Measurements from ENCODE around the gene NRG2. TPM values are rescaled to one million over a fixed set of nuclear protein-coding genes. Genes with fewer than 3 reads are reported as not detected.

NRG2 gene
- total RNA-seq, 1 experiment from 2014 or later: 2.8 TPM

DNA sequence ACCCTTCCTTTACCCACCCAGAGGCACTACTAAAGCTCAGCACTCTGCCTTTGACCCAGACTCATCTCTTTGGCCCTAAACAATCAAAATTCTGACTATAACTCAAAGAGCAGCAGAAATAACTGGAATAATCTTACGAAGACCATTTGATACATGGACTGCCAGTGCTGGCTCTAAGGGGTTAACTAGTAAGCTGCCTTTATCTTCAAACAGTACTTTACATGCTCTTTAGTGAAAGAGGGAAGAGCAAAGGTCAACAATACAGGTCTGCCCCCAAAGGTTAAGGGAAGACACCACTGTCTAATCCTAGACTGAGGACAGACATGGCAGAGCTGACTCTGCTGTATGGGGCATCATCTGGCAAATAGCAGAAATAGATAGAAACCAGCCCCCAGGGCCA is 45.8 kb downstream of the NRG2 start:
- DNase-seq: no peak
- no peaks in the 10 kb centered on the region for H3K27me3 ChIP-seq
- no peaks in the 10 kb centered on the region for H3K9me3 ChIP-seq
- no peaks in the 10 kb centered on the region for H3K36me3 ChIP-seq
- H3K4me3 ChIP-seq: no peak overlapping the region

DNA sequence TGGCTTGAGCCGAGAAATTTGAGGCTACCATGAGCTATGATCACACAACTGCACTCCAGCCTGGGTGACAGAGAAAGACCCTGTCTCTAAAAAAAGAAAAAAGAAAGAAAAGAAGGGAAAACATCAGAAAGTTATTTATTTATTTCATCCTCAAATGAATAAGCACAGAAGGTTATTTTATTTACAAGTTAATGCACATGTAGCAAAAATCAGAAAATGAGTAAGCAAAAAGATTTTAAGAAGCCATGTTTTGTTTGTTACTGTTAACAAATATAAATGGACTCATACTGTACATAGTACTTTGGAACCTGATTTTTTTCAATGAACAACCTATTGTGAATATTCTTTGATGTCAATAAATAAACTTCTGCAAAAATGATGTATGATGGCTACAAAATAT is 47.2 kb downstream of the NRG2 start:
- H3K27me3 ChIP-seq: no peaks in the 10 kb centered on the region
- no peaks in the 10 kb centered on the region for H3K9me3 ChIP-seq
- no peak overlapping the region for H3K4me3 ChIP-seq
- no peaks in the 10 kb centered on the region for H3K36me3 ChIP-seq
- no peak for DNase-seq

DNA sequence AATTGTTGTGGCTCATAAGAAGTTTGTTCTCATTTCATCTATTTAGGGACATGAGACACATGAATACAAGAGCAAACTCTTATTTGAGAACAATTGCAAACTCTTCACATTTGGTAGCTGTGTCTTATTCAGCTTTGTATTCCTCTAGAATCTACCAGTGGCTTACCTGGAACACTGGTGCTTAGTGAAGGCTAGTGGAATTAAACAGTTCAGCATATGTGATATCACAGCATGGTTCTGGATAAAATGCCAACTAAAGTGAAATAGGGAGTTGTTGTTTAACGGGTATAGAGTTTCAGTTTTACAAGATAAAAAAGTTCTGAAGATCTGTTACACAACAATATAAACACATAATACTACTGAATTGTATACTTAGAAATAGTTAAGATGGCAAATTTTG is 48.9 kb downstream of the NRG2 start:
- Histone ChIP-seq H3K4me3 (no peak overlapping the region), H3K36me3 (no peaks in the 10 kb centered on the region), H3K9me3 (no peaks in the 10 kb centered on the region), H3K27me3 (no peaks in the 10 kb centered on the region)
- DNase-seq: no peak

DNA sequence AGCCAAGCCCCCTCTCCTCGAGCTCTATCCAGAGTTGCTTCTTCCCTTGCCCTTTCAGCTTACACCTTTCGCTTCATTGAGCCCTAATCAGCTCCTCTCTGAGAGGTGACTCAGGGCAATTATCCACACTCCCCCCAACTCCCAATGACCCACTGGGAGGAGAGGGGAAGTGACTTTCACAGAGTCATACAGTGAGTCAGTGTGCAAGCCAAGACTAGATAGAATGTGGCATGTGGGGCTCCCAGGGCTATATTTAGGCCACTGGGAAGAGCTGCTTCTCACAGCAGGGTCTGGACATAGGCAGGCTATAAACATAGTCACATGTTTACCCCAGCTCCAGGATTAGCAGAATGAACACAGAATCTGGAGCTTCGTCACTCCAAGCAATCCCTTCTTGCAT is 57.4 kb downstream of the NRG2 start:
- no peaks in the 10 kb centered on the region for H3K36me3 ChIP-seq
- DNase-seq: peak; percentile 97
- H3K4me3 ChIP-seq: no peak overlapping the region
- H3K27me3 ChIP-seq: no peaks in the 10 kb centered on the region
- no peaks in the 10 kb centered on the region for H3K9me3 ChIP-seq

DNA sequence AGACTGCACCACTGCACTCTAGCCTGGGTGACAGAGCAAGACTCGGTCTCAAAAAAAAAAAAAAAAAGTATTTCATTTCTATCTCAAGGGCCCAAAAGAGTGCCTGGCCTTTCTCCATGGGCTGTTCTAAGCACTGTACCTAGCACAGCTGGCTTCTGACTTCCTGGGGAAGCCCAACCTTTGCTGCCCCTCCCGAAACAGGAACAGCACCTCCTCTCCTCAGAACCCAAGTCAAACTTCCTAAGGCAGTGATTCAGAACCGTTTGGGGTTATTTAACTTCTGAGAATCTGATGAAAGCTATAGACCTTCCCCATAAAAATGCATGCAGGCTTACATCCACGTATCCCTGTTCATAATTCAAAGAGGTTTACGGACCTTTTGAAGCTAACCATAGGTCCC is 57.8 kb downstream of the NRG2 start:
- H3K27me3 ChIP-seq: no peaks in the 10 kb centered on the region
- H3K36me3 ChIP-seq: no peaks in the 10 kb centered on the region
- DNase-seq: peak; percentile 44
- H3K4me3 ChIP-seq: no peak overlapping the region
- H3K9me3 ChIP-seq: no peaks in the 10 kb centered on the region

DNA sequence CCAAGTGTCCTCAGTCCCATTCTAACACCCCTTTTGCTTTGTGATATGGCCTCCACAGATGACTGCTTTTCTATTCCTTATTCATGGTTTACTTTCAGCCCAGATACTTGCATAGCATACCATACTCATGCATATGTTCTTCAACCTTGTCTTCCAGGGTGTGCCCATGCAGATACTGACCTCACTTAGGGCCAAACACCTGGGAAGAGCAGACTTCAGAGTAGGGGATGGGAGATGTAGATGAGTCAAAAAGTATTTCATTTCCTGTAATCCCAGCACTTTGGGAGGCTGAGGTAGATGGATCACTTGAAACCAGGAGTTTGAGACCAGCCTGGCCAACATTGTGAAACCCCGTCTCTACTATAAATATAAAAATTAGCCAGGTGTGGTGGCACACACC is 58.3 kb downstream of the NRG2 start:
- no peak for DNase-seq
- H3K27me3 ChIP-seq: no peaks in the 10 kb centered on the region

DNA sequence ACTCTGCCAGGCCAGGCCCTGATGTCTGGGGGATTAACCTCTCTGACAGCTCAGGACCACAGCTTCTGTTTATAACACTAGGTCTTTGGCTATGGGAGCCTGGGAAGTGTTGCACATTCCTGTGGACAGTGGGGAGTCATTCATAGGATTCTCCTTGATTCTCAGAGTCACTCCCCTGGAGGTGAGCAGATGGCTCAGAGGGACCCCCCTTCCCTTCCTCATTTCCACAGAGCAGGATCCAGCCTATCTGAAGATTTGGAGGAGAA is 60.2 kb downstream of the NRG2 start:
- H3K4me3 ChIP-seq: no peak overlapping the region
- no peaks in the 10 kb centered on the region for H3K36me3 ChIP-seq
- no peak for DNase-seq
- no peaks in the 10 kb centered on the region for H3K27me3 ChIP-seq
- H3K9me3 ChIP-seq: no peaks in the 10 kb centered on the region; the same call in 1 of the 2 replicates

More for the DNA sequence above, 58.3 kb downstream of the NRG2 start:
- no peaks in the 10 kb centered on the region for H3K36me3 ChIP-seq
- no peak overlapping the region for H3K4me3 ChIP-seq
- H3K9me3 ChIP-seq: no peaks in the 10 kb centered on the region

DNA sequence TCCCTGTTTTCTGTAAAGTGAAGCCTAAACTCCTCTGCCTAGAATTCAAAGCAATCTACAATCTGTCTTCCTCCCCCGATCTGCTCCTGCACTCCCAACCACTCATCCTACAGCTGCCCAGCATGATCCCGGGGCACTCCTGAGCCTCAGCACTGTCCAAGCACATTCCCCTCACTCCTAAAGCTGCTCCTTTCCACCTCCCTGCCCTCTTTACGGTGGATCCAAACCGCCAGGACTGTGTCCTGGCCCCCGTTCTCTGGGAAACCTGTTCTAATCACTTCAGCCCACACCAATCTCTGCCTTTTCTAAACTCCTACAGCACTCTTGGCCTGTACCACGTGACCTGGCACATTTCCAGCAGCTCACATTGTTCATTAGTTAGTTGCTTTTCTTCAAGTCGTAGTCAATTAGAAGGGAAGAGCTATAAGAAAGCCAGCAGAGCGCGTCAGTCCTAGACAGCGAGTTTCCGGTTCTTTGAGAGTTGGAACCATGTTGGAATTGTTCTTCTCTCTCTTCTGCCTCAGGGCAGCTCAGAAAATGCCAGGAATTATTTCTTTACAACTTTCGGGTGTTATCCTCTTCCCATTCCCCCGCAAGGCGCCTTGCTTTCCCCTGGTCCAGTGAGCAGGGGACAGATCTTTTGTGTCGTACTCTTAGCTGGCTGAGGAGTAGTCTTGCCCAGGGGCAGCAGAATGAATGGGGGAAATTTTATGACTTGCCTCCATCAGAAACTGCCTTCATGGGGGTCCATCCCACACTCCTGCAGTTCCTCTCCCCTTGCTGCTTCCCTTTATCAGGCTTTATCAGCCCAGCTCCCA is 60.7 kb downstream of the NRG2 start:
- no peaks in the 10 kb centered on the region; the same call in 1 of the 2 replicates for H3K9me3 ChIP-seq
- no peaks in the 10 kb centered on the region for H3K27me3 ChIP-seq
- no peak for DNase-seq
- H3K4me3 ChIP-seq: no peak overlapping the region
- no peaks in the 10 kb centered on the region for H3K36me3 ChIP-seq

DNA sequence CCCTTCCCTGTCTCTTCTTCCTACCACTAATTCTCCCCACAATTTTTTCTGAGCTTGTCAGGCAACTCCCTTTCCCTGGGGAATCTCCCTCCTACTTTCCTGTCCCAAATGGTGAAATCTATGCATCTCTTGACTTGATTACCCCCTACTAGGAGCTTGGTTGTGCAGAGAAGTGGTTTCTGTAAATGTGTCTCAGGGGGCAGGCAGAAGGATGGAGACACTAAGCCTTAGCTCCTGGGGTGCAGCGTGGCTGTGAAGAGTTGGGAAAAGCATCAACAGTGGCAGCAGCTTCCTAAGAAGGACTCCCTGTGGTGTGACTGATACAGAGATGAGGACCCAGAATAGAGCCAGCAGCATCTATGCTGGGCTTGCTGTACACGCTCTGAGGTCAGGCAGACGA is 62.3 kb downstream of the NRG2 start:
- H3K4me3 ChIP-seq: no peak overlapping the region
- no peak for DNase-seq
- no peaks in the 10 kb centered on the region for H3K27me3 ChIP-seq
- H3K9me3 ChIP-seq: no peaks in the 10 kb centered on the region; the same call in 1 of the 2 replicates
- H3K36me3 ChIP-seq: no peaks in the 10 kb centered on the region

DNA sequence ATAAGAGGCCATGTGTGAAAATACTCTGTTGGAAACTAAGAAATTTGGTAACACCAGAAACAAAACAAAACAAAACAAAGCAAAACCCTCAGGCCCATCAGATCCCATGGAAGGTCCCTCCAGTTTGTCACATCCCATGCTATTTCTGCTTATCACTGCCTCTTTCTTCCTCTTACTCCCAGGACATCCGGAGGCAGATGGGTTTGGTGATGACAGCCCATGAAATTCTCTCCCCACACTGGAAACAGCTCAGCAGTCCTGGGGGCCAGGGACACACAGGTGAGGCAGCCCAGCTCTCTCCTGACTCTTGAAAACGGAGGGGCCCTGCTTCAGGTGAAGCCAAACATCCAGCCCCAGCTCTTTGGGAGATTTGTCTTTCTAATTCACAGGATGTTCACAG is 63.2 kb downstream of the NRG2 start:
- Histone ChIP-seq H3K4me3 (no peak overlapping the region), H3K36me3 (no peaks in the 10 kb centered on the region), H3K27me3 (no peaks in the 10 kb centered on the region)

DNA sequence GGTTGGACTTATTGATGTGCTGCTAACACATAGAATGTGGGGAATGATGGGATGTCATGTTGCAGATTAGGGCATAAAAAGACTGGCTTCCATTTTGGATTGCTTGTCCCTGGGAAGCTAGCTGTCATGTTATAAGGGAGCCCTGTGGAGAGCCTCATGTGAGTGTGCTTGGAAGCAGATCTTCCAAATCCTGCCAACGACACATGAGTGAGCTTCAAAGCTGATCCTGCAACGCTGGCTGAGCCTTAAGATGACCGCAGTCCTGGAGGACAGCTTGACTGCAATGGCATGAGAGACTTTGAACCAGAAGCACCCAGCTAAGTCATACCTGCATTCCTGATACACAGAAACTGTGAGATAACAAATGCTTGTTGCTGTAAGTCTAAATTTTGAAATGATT is 63.6 kb downstream of the NRG2 start:
- H3K4me3 ChIP-seq: no peak overlapping the region
- no peak for DNase-seq
- no peaks in the 10 kb centered on the region for H3K36me3 ChIP-seq
- H3K9me3 ChIP-seq: no peaks in the 10 kb centered on the region; the same call in 1 of the 2 replicates
- H3K27me3 ChIP-seq: no peaks in the 10 kb centered on the region

More for the DNA sequence above, 63.2 kb downstream of the NRG2 start:
- no peak for DNase-seq
- H3K9me3 ChIP-seq: no peaks in the 10 kb centered on the region; the same call in 1 of the 2 replicates

DNA sequence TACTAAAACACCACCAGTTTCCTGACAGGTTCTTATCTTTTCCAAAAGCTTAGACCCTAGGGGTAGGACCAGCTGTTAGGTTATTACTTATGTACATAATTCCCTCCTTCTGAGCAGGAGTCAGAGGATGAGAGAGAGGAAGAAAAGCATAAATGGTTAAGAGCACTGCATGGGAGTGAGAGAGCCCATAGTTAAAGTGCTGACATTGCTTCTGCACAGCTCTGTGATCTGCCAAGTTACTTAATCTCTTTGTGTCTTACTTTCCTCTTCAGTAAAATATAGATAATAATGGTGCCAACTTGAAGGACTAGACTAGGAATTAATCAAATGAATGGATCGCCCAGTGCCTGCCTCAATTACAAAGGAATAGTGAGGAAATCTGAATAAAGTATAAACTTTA is 66.4 kb downstream of the NRG2 start:
- no peaks in the 10 kb centered on the region; the same call in 1 of the 2 replicates for H3K9me3 ChIP-seq
- DNase-seq: no peak
- H3K36me3 ChIP-seq: no peaks in the 10 kb centered on the region
- H3K27me3 ChIP-seq: no peaks in the 10 kb centered on the region
- no peak overlapping the region for H3K4me3 ChIP-seq

DNA sequence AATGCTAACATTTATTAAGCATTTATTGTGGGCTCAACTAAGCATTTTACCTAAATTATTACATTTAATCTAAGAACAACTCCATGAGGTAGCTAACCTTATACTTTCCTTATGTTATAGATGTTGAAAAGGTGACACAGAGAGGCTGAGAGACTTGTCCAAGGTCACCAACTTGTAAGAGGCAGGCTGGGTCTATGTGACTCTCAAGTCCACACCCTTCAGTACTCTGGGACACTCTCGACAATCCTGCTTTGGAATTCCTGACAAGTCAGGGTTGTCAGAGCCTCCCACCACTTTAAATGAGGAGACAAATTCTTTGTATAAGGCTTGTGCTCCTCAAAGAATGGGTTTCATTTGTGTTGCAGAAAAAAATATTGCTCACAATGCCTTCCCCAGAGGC is 67.2 kb downstream of the NRG2 start:
- H3K27me3 ChIP-seq: no peaks in the 10 kb centered on the region

DNA sequence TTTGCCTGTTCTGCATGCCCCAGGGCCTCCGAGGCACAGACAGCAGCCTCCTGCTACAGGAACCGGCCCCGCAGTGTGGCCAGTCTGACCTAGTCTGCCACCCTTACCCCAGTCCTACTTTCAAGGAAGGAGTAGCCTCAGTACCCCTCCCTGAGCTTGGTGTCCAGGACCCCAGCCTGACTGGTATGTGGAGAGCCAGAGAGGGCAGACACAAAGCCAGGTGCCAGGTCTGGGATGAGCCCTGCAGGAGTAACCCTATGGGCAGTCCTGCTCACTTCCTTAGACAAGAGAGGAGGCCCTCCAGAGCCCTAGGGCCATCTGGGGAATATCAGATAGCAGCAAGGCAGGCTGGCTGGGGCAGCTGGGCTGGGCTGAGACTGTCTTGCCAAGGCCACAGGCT is 67.8 kb downstream of the NRG2 start:
- no peaks in the 10 kb centered on the region; the same call in 1 of the 2 replicates for H3K9me3 ChIP-seq
- DNase-seq: no peak
- no peak overlapping the region for H3K4me3 ChIP-seq
- no peaks in the 10 kb centered on the region for H3K36me3 ChIP-seq
- H3K27me3 ChIP-seq: no peaks in the 10 kb centered on the region

More for the DNA sequence above, 67.2 kb downstream of the NRG2 start:
- H3K9me3 ChIP-seq: no peaks in the 10 kb centered on the region; the same call in 1 of the 2 replicates
- no peak for DNase-seq
- H3K36me3 ChIP-seq: no peaks in the 10 kb centered on the region
- H3K4me3 ChIP-seq: no peak overlapping the region

DNA sequence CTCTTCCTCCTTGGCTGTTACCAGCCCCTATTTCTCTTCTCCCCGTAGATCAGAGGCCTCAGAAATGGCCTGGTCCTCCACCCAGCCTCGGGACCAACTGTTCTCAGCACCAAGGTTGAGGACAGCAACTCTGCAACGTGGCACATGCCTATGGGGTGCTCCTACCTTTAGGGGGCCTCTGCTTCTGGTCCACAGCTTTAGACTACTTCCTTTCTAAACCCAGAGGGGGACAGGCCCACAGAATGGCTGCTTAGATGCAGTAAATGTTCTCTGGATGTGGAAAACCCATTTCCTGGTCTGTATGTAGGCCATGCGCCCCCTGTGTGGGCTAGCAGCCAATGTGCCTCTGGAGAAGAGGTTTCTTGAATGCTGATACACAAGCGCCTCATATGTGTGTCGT is 68.4 kb downstream of the NRG2 start:
- Histone ChIP-seq H3K27me3 (no peaks in the 10 kb centered on the region), H3K9me3 (no peaks in the 10 kb centered on the region; the same call in 1 of the 2 replicates), H3K36me3 (no peaks in the 10 kb centered on the region), H3K4me3 (no peak overlapping the region)
- no peak for DNase-seq

DNA sequence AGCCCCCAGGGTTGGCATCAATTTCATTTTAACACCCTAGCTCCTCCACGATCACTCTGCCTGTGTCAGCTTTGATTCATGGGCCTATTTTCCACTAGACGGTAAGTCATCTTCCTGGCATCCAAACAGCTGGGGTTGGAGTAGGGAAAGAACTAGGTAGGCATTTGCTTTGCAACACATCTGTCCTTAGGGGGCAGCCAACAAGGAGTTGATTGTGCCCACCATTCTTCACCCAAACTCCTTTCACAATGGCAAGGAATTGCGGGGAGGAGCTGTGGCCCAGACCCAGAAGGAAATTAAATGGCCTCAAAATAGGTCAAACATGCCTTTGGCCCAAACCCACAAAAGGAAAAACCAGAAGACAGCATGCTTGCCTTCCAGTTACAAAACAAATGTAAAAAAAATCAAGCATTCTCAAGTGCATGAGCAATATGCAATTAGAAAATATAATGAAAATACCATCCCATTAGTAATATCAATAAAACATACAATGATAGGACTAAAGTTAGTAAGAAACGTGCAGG is 71.8 kb downstream of the NRG2 start:
- H3K4me3 ChIP-seq: no peak overlapping the region
- H3K36me3 ChIP-seq: no peaks in the 10 kb centered on the region
- H3K9me3 ChIP-seq: no peaks in the 10 kb centered on the region
- H3K27me3 ChIP-seq: no peaks in the 10 kb centered on the region
- DNase-seq: no peak

DNA sequence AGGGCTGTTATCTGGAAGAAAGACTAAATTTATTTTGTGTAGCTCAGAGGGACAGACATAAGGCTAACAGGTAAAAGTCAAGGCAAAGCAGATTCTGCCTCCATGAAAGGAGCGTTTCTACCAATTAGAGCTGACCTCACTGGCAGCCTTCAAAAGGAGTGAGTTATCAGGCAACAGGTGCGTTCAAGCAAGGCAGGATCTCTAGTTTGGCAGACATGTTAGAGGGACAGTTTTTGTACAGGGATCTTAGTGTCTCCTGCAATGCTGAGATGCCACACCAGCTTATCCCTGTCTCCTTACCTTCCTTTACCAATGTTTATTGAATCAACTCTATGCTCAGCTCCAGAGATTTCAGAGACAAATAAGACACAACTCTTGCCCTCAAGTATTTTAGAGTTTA is 73.8 kb downstream of the NRG2 start:
- H3K27me3 ChIP-seq: no peaks in the 10 kb centered on the region
- H3K9me3 ChIP-seq: no peaks in the 10 kb centered on the region
- no peaks in the 10 kb centered on the region for H3K36me3 ChIP-seq
- no peak overlapping the region for H3K4me3 ChIP-seq
- no peak for DNase-seq

DNA sequence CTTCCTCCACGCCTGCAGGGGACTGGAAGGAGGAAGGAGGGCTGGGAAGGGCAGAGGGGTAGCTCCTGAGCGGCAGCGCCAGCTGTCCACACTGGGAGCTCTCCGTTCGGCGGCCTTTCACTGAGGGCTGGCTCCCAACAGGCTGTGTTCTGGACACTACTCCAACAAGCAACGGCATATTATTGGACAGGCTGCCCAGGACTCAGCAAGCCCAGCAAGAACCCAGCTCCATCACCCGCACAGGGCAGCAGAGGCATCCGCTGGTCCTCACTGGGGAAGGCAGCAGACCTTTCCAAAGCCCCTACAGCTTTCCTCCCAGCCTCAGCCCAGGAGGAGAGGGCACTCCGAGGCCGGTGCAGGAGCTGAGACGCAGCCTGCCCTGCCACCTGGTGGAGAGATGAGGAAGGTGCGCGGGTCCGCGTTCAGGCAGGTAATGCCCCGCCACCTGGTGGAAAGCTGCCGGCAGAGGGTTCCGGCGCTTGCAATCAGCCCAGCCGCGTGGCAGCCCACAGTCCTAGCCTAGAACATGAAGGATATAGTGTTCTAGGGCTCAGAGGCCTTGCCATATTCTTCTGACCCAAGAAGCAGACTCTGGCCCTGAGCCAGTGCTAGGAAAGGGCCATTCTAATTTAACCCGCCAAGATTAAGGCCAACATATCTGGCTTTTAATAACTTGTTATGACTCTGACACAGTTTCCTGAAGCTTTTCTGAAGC is 74.4 kb downstream of the NRG2 start:
- no peaks in the 10 kb centered on the region for H3K9me3 ChIP-seq

More for the DNA sequence above, 74.4 kb downstream of the NRG2 start:
- Histone ChIP-seq H3K4me3 (no peak overlapping the region), H3K36me3 (no peaks in the 10 kb centered on the region), H3K27me3 (0 out of 2 replicates have a peak, but pooled peaks cover under 1% of the 10 kb centered on the region)
- DNase-seq: peak; percentile 82
